HCT116 (cell line): ENCODE measurements around the gene PIK3CD. TPM values are rescaled to one million over a fixed set of nuclear protein-coding genes. Genes with fewer than 3 reads are reported as not detected.
A peak's percentile ranks its signal among the peaks of the same experiment; 100 is the strongest.

Source experiments
- ATAC-seq: fragments of 200-7000 bp; cut with Tn5 transposase; 2 replicates; pipeline ENCODE4 v1.9.1; 2020; ENCODE audit warnings: mild to moderate bottlenecking, moderate library complexity
- BruUV-seq: library from RNA; stranded (reverse); fragments of 400-500 nt; replicated peaks from 2 replicates; lab custom pipeline; 2021; lab: Mats Ljungman, UMichigan
- CTCF ChIA-PET: fragments of 300-600 bp; sonication (Branson Sonifier 250); formaldehyde crosslinking; loops from one replicate; lab custom pipeline; 2021; ENCODE audit warnings: antibody characterized with exemption; lab: Charles Lee
- POLR2A ChIA-PET: fragments of 300-600, 350-600 bp; sonication (Branson Sonifier 250); formaldehyde crosslinking; loops from one replicate; lab custom pipeline; 2021; ENCODE audit warnings: antibody characterized with exemption; lab: Charles Lee
- RAD21 ChIA-PET, 2 experiments: fragments of 300-600 bp; sonication (Branson Sonifier 250); formaldehyde crosslinking; loops; one replicate each; lab custom pipeline; 2023; ENCODE audit warnings: low total read pairs in 2 of 2; ENCODE audit not compliant: uncharacterized antibody in 2 of 2, unreplicated experiment in 2 of 2, low non-redundant PET in 1 of 2; lab: Charles Lee
- DNase-seq: peaks from one replicate; pipeline ENCODE4 v3.0.0-alpha.2; 2010; ENCODE audit warnings: low read depth, low spot score
- H2AFZ ChIP-seq: fragments of 200-600 bp; shearing (Covaris generic), sonication (generic); 2 replicates; pipeline ENCODE4 v1.6.1; 2017; ENCODE audit warnings: low read depth, mixed run types, mixed read lengths, antibody characterized with exemption, low read length; ENCODE audit not compliant: poor library complexity, severe bottlenecking
- H3K27ac ChIP-seq: 2 replicates; pipeline ENCODE4 v1.5.1; 2012; ENCODE audit warnings: low read depth, low read length
- H3K27me3 ChIP-seq: fragments of 200-600 bp; sonication (generic); 2 replicates; pipeline ENCODE4 v1.6.1; 2016; ENCODE audit warnings: mixed run types, low read length, mixed read lengths; ENCODE audit not compliant: insufficient read depth
- H3K36me3 ChIP-seq, 2 experiments: fragments of 200-500 bp in 1 of 2; fragments of 200-600 bp in 1 of 2; sonication (Bioruptor generic) in 1 of 2; sonication (generic) in 1 of 2; 2 replicates each; pipeline versions ENCODE4 v1.5.1 to v1.6.1; 2014 to 2016; ENCODE audit warnings: low read length in 2 of 2, inconsistent platforms in 1 of 2, mixed read lengths in 1 of 2, mixed run types in 1 of 2; ENCODE audit not compliant: insufficient read depth in 2 of 2, control insufficient read depth in 1 of 2
- H3K4me1 ChIP-seq, 2 experiments: fragments of 200-600 bp in 1 of 2; sonication (generic) in 1 of 2; 2 replicates each; pipeline versions ENCODE4 v1.5.1 to v1.6.1; 2012 to 2017; ENCODE audit warnings: low read length in 2 of 2, inconsistent platforms in 1 of 2, mild to moderate bottlenecking in 1 of 2, mixed read lengths in 1 of 2, mixed run types in 1 of 2, moderate library complexity in 1 of 2; ENCODE audit not compliant: insufficient read depth in 2 of 2, control insufficient read depth in 1 of 2
- H3K4me2 ChIP-seq: fragments of 200-600 bp; sonication (generic); 2 replicates; pipeline ENCODE4 v1.6.1; 2017; ENCODE audit warnings: mixed run types, low read length, mixed read lengths
- H3K4me3 ChIP-seq, 2 experiments: fragments of 200-600 bp in 1 of 2; sonication (generic) in 1 of 2; replicated peaks in 1 of 2; 2 replicates each; pipeline ENCODE4 v1.5.1; 2011 to 2016; ENCODE audit warnings: low read length in 2 of 2, control low read depth in 1 of 2, low read depth in 1 of 2, mild to moderate bottlenecking in 1 of 2, mixed read lengths in 1 of 2, mixed run types in 1 of 2
- H3K79me2 ChIP-seq: fragments of 200-600 bp; sonication (generic); 2 replicates; pipeline ENCODE4 v1.6.1; 2017; ENCODE audit warnings: mild to moderate bottlenecking, mixed run types, low read length, moderate library complexity, mixed read lengths; ENCODE audit not compliant: insufficient read depth
- H3K9ac ChIP-seq: fragments of 200-600 bp; sonication (generic); 2 replicates; pipeline ENCODE4 v1.6.1; 2016; ENCODE audit warnings: low read length, mixed read lengths
- H3K9me2 ChIP-seq: fragments of 200-600 bp; sonication (generic), shearing (Covaris generic); 2 replicates; pipeline ENCODE4 v1.6.1; 2017; ENCODE audit warnings: mixed run types, mild to moderate bottlenecking, moderate library complexity; ENCODE audit not compliant: insufficient read depth
- H3K9me3 ChIP-seq, 2 experiments: fragments of 200-500 bp in 1 of 2; fragments of 200-600 bp in 1 of 2; sonication (Bioruptor generic) in 1 of 2; sonication (generic) in 1 of 2; 2 replicates each; pipeline ENCODE4 v1.6.1; 2014 to 2017; ENCODE audit warnings: low read length in 2 of 2, mixed read lengths in 2 of 2, inconsistent platforms in 1 of 2, low read depth in 1 of 2, mild to moderate bottlenecking in 1 of 2, mixed run types in 1 of 2, moderate library complexity in 1 of 2; ENCODE audit not compliant: control insufficient read depth in 1 of 2, insufficient read depth in 1 of 2
- H4K20me1 ChIP-seq: fragments of 200-600 bp; sonication (generic), shearing (Covaris generic); 2 replicates; pipeline ENCODE4 v1.6.1; 2017; ENCODE audit warnings: mixed run types, mild to moderate bottlenecking, moderate library complexity; ENCODE audit not compliant: insufficient read depth
- CBX3 ChIP-seq: IDR thresholded peaks from 2 replicates; pipeline ENCODE4 v1.6.1; 2012; ENCODE audit warnings: low read depth
- EZH2phosphoT487 ChIP-seq: fragments of 200-600 bp; IDR thresholded peaks from 2 replicates; pipeline ENCODE4 v1.6.1; 2018; ENCODE audit warnings: antibody characterized with exemption, borderline replicate concordance
- FOSL1 ChIP-seq: IDR thresholded peaks from 2 replicates; pipeline ENCODE4 v1.6.1; 2012; ENCODE audit warnings: low read depth
- JUND ChIP-seq: IDR thresholded peaks from 2 replicates; pipeline ENCODE4 v1.6.1; 2012
- POLR2A ChIP-seq: IDR thresholded peaks from 2 replicates; pipeline ENCODE4 v1.7.0; 2011; ENCODE audit warnings: borderline replicate concordance; ENCODE audit not compliant: insufficient read depth, insufficient read length; ENCODE audit errors: extremely low read depth
- POLR2AphosphoS5 ChIP-seq: IDR thresholded peaks from 2 replicates; pipeline ENCODE4 v1.6.1; 2011; ENCODE audit warnings: mild to moderate bottlenecking, low read depth, low read length, moderate library complexity
- RAD21 ChIP-seq: IDR thresholded peaks from 2 replicates; pipeline ENCODE4 v1.6.1; 2012; ENCODE audit warnings: low read depth, mild to moderate bottlenecking
- SIN3A ChIP-seq: IDR thresholded peaks from 2 replicates; pipeline ENCODE4 v1.6.1; 2012; ENCODE audit warnings: low read depth
- SP1 ChIP-seq: IDR thresholded peaks from 2 replicates; pipeline ENCODE4 v1.6.1; 2012; ENCODE audit warnings: low read depth
- SRF ChIP-seq: IDR thresholded peaks from 2 replicates; pipeline ENCODE4 v1.6.1; 2012; ENCODE audit warnings: low read depth
- TCF7L2 ChIP-seq: IDR thresholded peaks from 2 replicates; pipeline ENCODE4 v1.7.0; 2011; ENCODE audit warnings: borderline replicate concordance, inconsistent platforms; ENCODE audit not compliant: insufficient read depth, insufficient read length; ENCODE audit errors: extremely low read depth
- YY1 ChIP-seq: IDR thresholded peaks from 2 replicates; pipeline ENCODE4 v1.6.1; 2011; ENCODE audit warnings: low read length, low read depth, moderate library complexity, mild to moderate bottlenecking; ENCODE audit not compliant: insufficient replicate concordance; ENCODE audit errors: extremely low read depth
- ZFX ChIP-seq: fragments of 450-650 bp; IDR thresholded peaks from 2 replicates; pipeline ENCODE4 v1.6.1; 2017
- intact Hi-C: fragments of 100-400 bp; cut with micrococcal nuclease; formaldehyde crosslinking; loops from 2 replicates; pipeline ENCODE4 v1.10.0; 2022
- total RNA-seq: library from RNA; stranded (reverse); gene quantifications from one replicate; pipeline ENCODE4 v1.2.1, GENCODE V29; 2021; ENCODE audit not compliant: unreplicated experiment
- TF ChIP-seq, protein P1 (sequence below): IDR thresholded peaks from 2 replicates; pipeline ENCODE4 v1.6.1; 2012

Gene PIK3CD
- total RNA-seq, 1 experiment from 2014 or later, result 9.2 TPM

DNA sequence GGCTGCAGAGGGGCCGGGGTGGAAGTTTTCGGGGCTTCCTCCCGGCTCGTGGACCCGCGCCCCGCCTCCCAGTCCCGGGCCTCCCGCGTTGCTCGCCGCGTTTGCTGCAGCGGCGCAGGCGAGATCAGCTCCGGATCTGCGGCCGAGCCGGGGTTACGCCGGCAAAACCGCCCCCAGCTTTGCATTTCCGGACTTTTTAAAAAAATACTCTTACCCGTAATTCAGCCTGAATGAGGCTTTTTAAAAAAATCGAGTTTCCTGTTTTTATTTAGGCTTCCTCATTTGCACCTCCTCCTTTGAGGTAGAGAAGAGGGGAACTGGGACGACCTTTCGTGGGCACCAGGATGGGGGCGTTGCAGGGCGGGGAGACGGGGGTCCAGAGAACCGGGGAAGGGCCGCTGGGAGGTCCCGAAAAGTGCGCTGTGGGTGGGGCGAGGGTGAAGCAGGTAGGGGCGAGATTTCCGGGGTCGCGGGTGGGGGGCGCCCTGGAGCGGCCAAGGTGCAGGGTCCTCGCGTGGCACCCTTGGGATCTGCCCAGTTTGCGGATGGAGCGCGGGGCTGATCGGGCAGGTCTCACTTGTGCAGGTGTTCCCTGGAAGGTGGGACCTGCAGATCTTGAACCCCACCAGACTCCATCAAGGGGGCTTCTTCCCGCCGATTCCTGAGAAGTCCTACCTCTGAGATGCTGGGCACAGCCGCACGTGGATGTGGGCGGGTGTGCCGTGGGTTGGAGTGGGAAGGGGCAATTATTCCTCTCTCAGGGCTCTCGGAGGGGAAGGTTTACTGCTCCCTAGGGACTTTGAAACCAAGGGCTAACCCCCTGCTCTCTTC is 1.1 kb downstream of the PIK3CD start:
- ChIA-PET RAD21 (no interaction called here), POLR2A (interaction anchor here (0.7 kb wide), 1 partner anchor 29 kb away, joined by 4 read pairs; no protein-coding TSS in a partner anchor), CTCF (no interaction called here)
- Histone ChIP-seq H2AFZ (no peak overlapping the region), H3K27ac (no peak overlapping the region), H3K4me1 (peaks cover 5 to 15% of the 10 kb centered on the region in 2 experiments; a peak in 3 of 4 replicates), H3K9ac (no peak overlapping the region), H3K9me2 (no peaks in the 10 kb centered on the region), H4K20me1 (no peaks in the 10 kb centered on the region), H3K9me3 (no peaks in the 10 kb centered on the region), H3K4me2 (peak overlapping the region; percentile 85), H3K79me2 (no peaks in the 10 kb centered on the region), H3K27me3 (no peaks in the 10 kb centered on the region), H3K36me3 (no peaks in the 10 kb centered on the region), H3K4me3 (peak overlapping the region in 1 of 2 experiments; percentile 61; a peak in 1 of 4 replicates)
- TF ChIP-seq JUND, result no peak
- TF ChIP-seq SIN3A, result no peak
- TF ChIP-seq, protein P1, sequence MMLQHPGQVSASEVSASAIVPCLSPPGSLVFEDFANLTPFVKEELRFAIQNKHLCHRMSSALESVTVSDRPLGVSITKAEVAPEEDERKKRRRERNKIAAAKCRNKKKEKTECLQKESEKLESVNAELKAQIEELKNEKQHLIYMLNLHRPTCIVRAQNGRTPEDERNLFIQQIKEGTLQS, result no peak
- TF ChIP-seq POLR2A, result no peak
- TF ChIP-seq FOSL1, result no peak
- no peak for TF ChIP-seq SP1
- TF ChIP-seq SRF, result no peak
- TF ChIP-seq EZH2phosphoT487, result no peak
- TF ChIP-seq RAD21, result no peak
- TF ChIP-seq YY1, result no peak
- no peak for TF ChIP-seq TCF7L2
- no peak for TF ChIP-seq CBX3
- TF ChIP-seq POLR2AphosphoS5, result no peak
- no peak for TF ChIP-seq ZFX
- DNase-seq, result no peak
- no peak for ATAC-seq
- no TSS peak for BruUV-seq
- intact Hi-C loops, result no loop called here
